22Rv1 (cell line): ENCODE data around the gene DIPK2B.

Experiments
- H3K27ac ChIP-seq: fragments of 450-650 bp; 2 replicates; pipeline ENCODE4 v1.5.1; 2017
- ZFX ChIP-seq: fragments of 450-650 bp; IDR thresholded peaks from 2 replicates; pipeline ENCODE4 v1.6.1; 2017; ENCODE audit warnings: antibody characterized with exemption, borderline replicate concordance
- TF ChIP-seq, protein P1 (sequence below): fragments of 450-650 bp; IDR thresholded peaks from 2 replicates; pipeline ENCODE4 v1.5.1; 2017; ENCODE audit warnings: mild to moderate bottlenecking

Gene DIPK2B

DNA sequence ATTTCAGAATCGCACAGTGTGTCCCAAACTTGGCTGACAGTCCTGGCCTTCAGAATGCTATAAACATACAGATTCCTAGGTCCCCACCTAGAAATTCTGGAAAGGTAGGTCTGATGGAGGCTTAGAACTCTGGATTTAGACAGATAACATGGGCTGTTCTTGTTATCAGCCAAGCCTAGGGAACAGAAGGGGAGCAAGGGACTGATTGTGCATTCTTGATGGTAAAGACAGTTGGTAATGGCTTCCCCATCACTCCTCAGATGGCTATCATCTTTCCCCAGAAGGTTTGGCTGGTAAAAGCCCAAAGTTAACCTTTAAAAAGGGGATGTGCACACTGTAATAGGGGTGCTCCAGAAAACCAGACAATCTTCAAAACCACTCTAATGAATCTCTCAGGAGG lies 35.7 kb downstream of the DIPK2B start:
- no peak for TF ChIP-seq ZFX
- TF ChIP-seq, protein P1, sequence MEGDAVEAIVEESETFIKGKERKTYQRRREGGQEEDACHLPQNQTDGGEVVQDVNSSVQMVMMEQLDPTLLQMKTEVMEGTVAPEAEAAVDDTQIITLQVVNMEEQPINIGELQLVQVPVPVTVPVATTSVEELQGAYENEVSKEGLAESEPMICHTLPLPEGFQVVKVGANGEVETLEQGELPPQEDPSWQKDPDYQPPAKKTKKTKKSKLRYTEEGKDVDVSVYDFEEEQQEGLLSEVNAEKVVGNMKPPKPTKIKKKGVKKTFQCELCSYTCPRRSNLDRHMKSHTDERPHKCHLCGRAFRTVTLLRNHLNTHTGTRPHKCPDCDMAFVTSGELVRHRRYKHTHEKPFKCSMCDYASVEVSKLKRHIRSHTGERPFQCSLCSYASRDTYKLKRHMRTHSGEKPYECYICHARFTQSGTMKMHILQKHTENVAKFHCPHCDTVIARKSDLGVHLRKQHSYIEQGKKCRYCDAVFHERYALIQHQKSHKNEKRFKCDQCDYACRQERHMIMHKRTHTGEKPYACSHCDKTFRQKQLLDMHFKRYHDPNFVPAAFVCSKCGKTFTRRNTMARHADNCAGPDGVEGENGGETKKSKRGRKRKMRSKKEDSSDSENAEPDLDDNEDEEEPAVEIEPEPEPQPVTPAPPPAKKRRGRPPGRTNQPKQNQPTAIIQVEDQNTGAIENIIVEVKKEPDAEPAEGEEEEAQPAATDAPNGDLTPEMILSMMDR: no peak
- H3K27ac ChIP-seq: no peak overlapping the region

DNA sequence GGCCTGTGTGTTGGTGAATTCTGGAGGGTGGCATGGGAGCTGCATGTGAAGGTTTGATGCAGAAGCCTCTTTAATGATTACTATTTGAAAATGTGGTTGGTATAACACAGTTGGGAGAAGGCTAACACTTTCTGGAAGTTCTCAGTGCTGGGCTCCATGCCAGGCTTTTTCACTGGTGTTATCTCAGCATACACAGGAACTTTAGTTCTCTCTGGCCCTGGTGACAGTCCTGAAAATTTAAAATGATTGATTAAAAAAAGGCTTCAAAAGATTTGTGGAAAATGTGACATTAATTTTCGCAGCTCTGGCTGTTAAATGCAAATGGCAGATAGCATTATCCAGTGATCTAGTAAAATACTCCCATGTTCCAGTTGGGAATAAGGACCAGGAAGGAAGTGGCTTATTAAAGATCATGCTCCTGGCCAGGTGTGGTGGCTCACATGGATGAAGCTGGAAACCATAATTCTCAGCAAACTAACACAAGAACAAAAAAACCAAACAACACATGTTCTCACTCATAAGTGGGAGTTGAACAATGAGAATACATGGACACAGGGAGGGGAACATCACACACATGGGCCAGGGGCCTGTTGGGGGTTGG lies 36.6 kb downstream of the DIPK2B start:
- TF ChIP-seq ZFX: no peak
- TF ChIP-seq, protein P1: no peak
- H3K27ac ChIP-seq: no peak overlapping the region

DNA sequence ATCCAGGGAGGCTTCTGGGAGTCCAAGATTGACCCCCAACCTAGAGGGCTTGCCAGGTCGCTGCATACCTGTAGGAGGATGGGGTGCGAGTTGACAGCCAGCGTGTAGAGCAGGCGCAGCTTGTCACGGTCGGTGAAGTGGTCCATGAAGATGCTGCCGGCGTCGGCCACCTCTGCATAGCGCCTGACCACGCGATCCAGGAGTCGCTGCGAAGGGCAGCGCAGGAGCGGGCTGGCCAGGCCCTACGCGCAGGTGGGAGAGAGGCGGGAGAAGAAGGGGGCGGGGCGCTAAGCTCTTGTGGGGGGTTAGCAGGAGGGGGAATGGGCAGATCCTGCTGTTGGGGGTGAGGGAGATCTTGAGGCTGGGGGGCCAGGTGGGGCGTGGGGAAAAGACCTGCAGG lies 43.0 kb downstream of the DIPK2B start:
- TF ChIP-seq, protein P1: no peak
- TF ChIP-seq ZFX: no peak
- H3K27ac ChIP-seq: no peak overlapping the region

- TF ChIP-seq ZFX: no peak
- TF ChIP-seq, protein P1: no peak
- H3K27ac ChIP-seq: no peak overlapping the region
Measured at GRCh38 chrX:45154462-45154861, 46.2 kb downstream of the DIPK2B start.

GRCh38 chrX:45154033-45154360 lies 46.7 kb downstream of the DIPK2B start:
- no peak overlapping the region for H3K27ac ChIP-seq
- TF ChIP-seq, protein P1: no peak
- no peak for TF ChIP-seq ZFX
